ENCODE measurements around the gene FUCA1. TPM values are rescaled to one million over a fixed set of nuclear protein-coding genes. Genes with fewer than 3 reads are reported as not detected.

FUCA1 gene
- total and polyA plus RNA-seq, 2 of the 8 experiments (the other 6 are each of a cell fraction or from before 2014, with no cell fraction given): 5.9 to 6.4 TPM

DNA sequence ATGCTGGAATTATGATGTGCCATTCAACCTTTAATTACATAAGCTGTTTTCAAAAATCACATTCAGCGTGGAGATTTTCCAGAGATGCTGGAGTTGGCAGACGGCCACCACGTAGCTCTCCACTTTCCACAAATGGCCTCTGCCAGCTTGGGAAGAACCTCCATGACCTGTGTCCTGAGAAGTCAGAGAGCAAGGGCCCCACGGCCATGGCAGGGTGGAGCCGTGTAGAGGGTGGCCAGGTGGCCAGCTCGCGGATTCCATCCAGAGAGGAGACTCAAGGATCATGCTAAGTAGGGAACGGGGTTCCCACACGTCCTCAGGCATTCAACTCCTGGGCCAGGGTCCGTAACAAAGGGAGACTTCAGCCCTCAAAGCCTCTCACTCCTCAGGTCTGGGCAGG lies 66.2 kb downstream of the FUCA1 start (continued):
- TF ChIP-seq, protein P1, sequence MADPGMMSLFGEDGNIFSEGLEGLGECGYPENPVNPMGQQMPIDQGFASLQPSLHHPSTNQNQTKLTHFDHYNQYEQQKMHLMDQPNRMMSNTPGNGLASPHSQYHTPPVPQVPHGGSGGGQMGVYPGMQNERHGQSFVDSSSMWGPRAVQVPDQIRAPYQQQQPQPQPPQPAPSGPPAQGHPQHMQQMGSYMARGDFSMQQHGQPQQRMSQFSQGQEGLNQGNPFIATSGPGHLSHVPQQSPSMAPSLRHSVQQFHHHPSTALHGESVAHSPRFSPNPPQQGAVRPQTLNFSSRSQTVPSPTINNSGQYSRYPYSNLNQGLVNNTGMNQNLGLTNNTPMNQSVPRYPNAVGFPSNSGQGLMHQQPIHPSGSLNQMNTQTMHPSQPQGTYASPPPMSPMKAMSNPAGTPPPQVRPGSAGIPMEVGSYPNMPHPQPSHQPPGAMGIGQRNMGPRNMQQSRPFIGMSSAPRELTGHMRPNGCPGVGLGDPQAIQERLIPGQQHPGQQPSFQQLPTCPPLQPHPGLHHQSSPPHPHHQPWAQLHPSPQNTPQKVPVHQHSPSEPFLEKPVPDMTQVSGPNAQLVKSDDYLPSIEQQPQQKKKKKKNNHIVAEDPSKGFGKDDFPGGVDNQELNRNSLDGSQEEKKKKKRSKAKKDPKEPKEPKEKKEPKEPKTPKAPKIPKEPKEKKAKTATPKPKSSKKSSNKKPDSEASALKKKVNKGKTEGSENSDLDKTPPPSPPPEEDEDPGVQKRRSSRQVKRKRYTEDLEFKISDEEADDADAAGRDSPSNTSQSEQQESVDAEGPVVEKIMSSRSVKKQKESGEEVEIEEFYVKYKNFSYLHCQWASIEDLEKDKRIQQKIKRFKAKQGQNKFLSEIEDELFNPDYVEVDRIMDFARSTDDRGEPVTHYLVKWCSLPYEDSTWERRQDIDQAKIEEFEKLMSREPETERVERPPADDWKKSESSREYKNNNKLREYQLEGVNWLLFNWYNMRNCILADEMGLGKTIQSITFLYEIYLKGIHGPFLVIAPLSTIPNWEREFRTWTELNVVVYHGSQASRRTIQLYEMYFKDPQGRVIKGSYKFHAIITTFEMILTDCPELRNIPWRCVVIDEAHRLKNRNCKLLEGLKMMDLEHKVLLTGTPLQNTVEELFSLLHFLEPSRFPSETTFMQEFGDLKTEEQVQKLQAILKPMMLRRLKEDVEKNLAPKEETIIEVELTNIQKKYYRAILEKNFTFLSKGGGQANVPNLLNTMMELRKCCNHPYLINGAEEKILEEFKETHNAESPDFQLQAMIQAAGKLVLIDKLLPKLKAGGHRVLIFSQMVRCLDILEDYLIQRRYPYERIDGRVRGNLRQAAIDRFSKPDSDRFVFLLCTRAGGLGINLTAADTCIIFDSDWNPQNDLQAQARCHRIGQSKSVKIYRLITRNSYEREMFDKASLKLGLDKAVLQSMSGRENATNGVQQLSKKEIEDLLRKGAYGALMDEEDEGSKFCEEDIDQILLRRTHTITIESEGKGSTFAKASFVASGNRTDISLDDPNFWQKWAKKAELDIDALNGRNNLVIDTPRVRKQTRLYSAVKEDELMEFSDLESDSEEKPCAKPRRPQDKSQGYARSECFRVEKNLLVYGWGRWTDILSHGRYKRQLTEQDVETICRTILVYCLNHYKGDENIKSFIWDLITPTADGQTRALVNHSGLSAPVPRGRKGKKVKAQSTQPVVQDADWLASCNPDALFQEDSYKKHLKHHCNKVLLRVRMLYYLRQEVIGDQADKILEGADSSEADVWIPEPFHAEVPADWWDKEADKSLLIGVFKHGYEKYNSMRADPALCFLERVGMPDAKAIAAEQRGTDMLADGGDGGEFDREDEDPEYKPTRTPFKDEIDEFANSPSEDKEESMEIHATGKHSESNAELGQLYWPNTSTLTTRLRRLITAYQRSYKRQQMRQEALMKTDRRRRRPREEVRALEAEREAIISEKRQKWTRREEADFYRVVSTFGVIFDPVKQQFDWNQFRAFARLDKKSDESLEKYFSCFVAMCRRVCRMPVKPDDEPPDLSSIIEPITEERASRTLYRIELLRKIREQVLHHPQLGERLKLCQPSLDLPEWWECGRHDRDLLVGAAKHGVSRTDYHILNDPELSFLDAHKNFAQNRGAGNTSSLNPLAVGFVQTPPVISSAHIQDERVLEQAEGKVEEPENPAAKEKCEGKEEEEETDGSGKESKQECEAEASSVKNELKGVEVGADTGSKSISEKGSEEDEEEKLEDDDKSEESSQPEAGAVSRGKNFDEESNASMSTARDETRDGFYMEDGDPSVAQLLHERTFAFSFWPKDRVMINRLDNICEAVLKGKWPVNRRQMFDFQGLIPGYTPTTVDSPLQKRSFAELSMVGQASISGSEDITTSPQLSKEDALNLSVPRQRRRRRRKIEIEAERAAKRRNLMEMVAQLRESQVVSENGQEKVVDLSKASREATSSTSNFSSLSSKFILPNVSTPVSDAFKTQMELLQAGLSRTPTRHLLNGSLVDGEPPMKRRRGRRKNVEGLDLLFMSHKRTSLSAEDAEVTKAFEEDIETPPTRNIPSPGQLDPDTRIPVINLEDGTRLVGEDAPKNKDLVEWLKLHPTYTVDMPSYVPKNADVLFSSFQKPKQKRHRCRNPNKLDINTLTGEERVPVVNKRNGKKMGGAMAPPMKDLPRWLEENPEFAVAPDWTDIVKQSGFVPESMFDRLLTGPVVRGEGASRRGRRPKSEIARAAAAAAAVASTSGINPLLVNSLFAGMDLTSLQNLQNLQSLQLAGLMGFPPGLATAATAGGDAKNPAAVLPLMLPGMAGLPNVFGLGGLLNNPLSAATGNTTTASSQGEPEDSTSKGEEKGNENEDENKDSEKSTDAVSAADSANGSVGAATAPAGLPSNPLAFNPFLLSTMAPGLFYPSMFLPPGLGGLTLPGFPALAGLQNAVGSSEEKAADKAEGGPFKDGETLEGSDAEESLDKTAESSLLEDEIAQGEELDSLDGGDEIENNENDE (IDR thresholded peaks at IDR 0.05; ENCODE audit: insufficient replicate concordance, low read length): no peak

Data from H1 (cell line).